HepG2 (cell line): ENCODE data around the gene KLHDC1. TPM values are rescaled to one million over a fixed set of nuclear protein-coding genes. Genes with fewer than 3 reads are reported as not detected.

Source experiments
- ATF3 ChIP-seq: sonication (generic); formaldehyde crosslinking; IDR thresholded peaks from 2 replicates; pipeline ENCODE4 v1.4.0; 2020; ENCODE audit warnings: missing genetic modification reagents
- DPF2 ChIP-seq: sonication (generic); formaldehyde crosslinking; IDR thresholded peaks from 2 replicates; pipeline ENCODE4 v1.4.0; 2020; ENCODE audit warnings: mild to moderate bottlenecking, low read depth, missing genetic modification reagents, borderline replicate concordance
- EP300 ChIP-seq, 3 experiments: sonication (generic) in 1 of 3; formaldehyde crosslinking in 1 of 3; IDR thresholded peaks; 2 replicates each; pipeline versions ENCODE4 v1.5.1 to v1.6.1; 2011 to 2020; ENCODE audit warnings: low read depth in 2 of 3, low read length in 2 of 3, borderline replicate concordance in 1 of 3, improper control_type of control experiment in 1 of 3, mild to moderate bottlenecking in 1 of 3, missing genetic modification reagents in 1 of 3, moderate library complexity in 1 of 3
- ETV5 ChIP-seq: IDR thresholded peaks from 2 replicates; pipeline ENCODE4 v1.6.1; 2018; ENCODE audit warnings: missing biosample characterization, missing genetic modification reagents, inconsistent platforms, borderline replicate concordance
- FOXO1 ChIP-seq: sonication (generic); formaldehyde crosslinking; IDR thresholded peaks from 2 replicates; pipeline ENCODE4 v1.4.0; 2020; ENCODE audit warnings: missing genetic modification reagents
- HDAC1 ChIP-seq: sonication (generic); formaldehyde crosslinking; IDR thresholded peaks from 2 replicates; pipeline ENCODE4 v1.5.1; 2020; ENCODE audit warnings: mild to moderate bottlenecking, missing genetic modification reagents
- IRF2 ChIP-seq: IDR thresholded peaks from 2 replicates; pipeline ENCODE4 v1.6.1; 2018; ENCODE audit warnings: missing genetic modification reagents, missing compliant biosample characterization
- MED13 ChIP-seq: sonication (generic); formaldehyde crosslinking; IDR thresholded peaks from 2 replicates; pipeline ENCODE4 v1.5.0; 2020; ENCODE audit warnings: missing genetic modification reagents
- MEF2D ChIP-seq: sonication (generic); formaldehyde crosslinking; IDR thresholded peaks from 2 replicates; pipeline ENCODE4 v1.5.1; 2020; ENCODE audit warnings: mild to moderate bottlenecking, missing genetic modification reagents
- NAIF1 ChIP-seq: sonication (generic); formaldehyde crosslinking; IDR thresholded peaks from 2 replicates; pipeline ENCODE4 v1.5.0; 2020; ENCODE audit warnings: mild to moderate bottlenecking, missing genetic modification reagents, borderline replicate concordance
- NFYB ChIP-seq: sonication (generic); formaldehyde crosslinking; IDR thresholded peaks from 2 replicates; pipeline ENCODE4 v1.4.0; 2020; ENCODE audit warnings: missing genetic modification reagents
- NR2F1 ChIP-seq, 2 experiments: fragments of 450-650 bp in 1 of 2; formaldehyde crosslinking in 1 of 2; IDR thresholded peaks; 2 replicates each; pipeline versions ENCODE4 v1.5.0 to v1.6.1; 2016 to 2020; ENCODE audit warnings: mild to moderate bottlenecking in 1 of 2, missing compliant biosample characterization in 1 of 2, missing genetic modification reagents in 1 of 2, moderate library complexity in 1 of 2
- SKI ChIP-seq: fragments of 450-650 bp; IDR thresholded peaks from one replicate; pipeline ENCODE4 v1.6.1; 2018; ENCODE audit warnings: mild to moderate bottlenecking; ENCODE audit not compliant: partially characterized antibody
- TCF7 ChIP-seq: sonication (generic); IDR thresholded peaks from 2 replicates; pipeline ENCODE4 v1.6.1; 2016; ENCODE audit warnings: antibody characterized with exemption, low read depth
- TEAD3 ChIP-seq: optimal IDR thresholded peaks from 2 replicates; pipeline ENCODE3; 2016; ENCODE audit warnings: borderline replicate concordance
- ZBTB7B ChIP-seq: sonication (generic); formaldehyde crosslinking; IDR thresholded peaks from 2 replicates; pipeline ENCODE4 v1.4.0; 2020; ENCODE audit warnings: missing genetic modification reagents
- ZNF44 ChIP-seq: sonication (generic); formaldehyde crosslinking; IDR thresholded peaks from 2 replicates; pipeline ENCODE4 v1.5.1; 2020; ENCODE audit warnings: mild to moderate bottlenecking, missing genetic modification reagents
- ZNF441 ChIP-seq: sonication (generic); formaldehyde crosslinking; IDR thresholded peaks from 2 replicates; pipeline ENCODE4 v1.7.0; 2021; ENCODE audit warnings: missing genetic modification reagents, borderline replicate concordance
- polyA plus RNA-seq, 8 experiments: library from polyadenylated mRNA; depleted of rRNA in 3 of 8; stranded (reverse) in 7 of 8; unstranded in 1 of 8; fragments of >200 nt; fragmentation: Illumina TruSeq in 4 of 8; extraction: Trizol in 4 of 8; gene quantifications; 2 replicates each; pipeline versions ENCODE4 v1.2.1 to v1.2.3, GENCODE V29; 2011 to 2016; ENCODE audit warnings: low read depth in 4 of 8, missing spikeins in 1 of 8, mixed read lengths in 1 of 8; ENCODE audit not compliant: insufficient read depth in 1 of 8
- total RNA-seq, 5 experiments: library from RNA; depleted of rRNA; stranded (reverse); fragments of >200 nt; fragmentation: Illumina TruSeq; extraction: Trizol; gene quantifications; 2 replicates each; pipeline ENCODE4 v1.2.3, GENCODE V29; 2016; ENCODE audit warnings: low read depth in 1 of 5
- TF ChIP-seq, protein P1 (sequence below): sonication (generic); formaldehyde crosslinking; IDR thresholded peaks from 2 replicates; pipeline ENCODE4 v1.4.0; 2020; ENCODE audit warnings: missing genetic modification reagents
- TF ChIP-seq, protein P2 (sequence below): IDR thresholded peaks from 2 replicates; pipeline ENCODE4 v1.6.1; 2016; ENCODE audit warnings: mild to moderate bottlenecking
- TF ChIP-seq, protein P3 (sequence below): sonication (generic); IDR thresholded peaks from 2 replicates; pipeline ENCODE4 v1.6.1; 2016; ENCODE audit warnings: low read depth, borderline replicate concordance
- TF ChIP-seq, protein P4 (sequence below): sonication (generic); formaldehyde crosslinking; IDR thresholded peaks from 2 replicates; pipeline ENCODE4 v1.4.0; 2020; ENCODE audit warnings: missing genetic modification reagents

KLHDC1 gene
- total and polyA plus RNA-seq, 2 of the 13 experiments (the other 11 are each of a cell fraction or from before 2014, with no cell fraction given), result 0.11 TPM; not detected in 1

DNA sequence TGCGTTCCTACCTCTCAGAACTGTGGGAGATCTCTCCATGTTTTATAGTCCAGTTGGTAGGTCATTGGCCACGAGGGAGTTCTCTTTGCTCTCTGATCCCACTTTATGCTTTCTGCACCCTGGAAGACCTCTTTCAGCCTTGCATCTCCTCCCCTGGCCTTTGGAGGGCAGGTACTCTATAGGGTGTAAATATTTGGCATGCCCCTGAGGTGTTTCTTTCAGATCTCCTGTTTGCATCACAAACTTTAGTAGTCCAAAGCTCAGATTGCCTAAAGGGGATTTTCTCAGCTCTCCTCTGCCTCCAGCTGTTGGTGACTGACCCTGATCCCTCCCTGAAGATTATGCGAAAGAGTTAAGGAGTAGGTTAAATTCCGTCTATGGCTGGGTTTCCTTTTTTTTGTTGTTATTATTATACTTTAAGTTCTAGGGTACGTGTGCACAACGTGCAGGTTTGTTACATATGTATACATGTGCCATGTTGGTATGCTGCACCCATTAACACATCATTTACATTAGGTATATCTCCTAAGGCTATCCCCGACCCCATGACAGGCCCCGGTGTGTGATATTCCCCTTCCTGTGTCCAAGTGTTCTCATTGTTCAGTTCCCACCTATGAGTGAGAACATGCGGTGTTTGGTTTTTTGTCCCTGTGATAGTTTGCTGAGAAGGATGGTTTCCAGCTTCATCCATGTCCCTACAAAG, 29.0 kb downstream of the KLHDC1 start (continued):
- TF ChIP-seq, protein P1, sequence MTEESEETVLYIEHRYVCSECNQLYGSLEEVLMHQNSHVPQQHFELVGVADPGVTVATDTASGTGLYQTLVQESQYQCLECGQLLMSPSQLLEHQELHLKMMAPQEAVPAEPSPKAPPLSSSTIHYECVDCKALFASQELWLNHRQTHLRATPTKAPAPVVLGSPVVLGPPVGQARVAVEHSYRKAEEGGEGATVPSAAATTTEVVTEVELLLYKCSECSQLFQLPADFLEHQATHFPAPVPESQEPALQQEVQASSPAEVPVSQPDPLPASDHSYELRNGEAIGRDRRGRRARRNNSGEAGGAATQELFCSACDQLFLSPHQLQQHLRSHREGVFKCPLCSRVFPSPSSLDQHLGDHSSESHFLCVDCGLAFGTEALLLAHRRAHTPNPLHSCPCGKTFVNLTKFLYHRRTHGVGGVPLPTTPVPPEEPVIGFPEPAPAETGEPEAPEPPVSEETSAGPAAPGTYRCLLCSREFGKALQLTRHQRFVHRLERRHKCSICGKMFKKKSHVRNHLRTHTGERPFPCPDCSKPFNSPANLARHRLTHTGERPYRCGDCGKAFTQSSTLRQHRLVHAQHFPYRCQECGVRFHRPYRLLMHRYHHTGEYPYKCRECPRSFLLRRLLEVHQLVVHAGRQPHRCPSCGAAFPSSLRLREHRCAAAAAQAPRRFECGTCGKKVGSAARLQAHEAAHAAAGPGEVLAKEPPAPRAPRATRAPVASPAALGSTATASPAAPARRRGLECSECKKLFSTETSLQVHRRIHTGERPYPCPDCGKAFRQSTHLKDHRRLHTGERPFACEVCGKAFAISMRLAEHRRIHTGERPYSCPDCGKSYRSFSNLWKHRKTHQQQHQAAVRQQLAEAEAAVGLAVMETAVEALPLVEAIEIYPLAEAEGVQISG (CRISPR knock-in tag), result peak; percentile 69
- peak; percentile 62; the same call in 1 of the 2 replicates for TF ChIP-seq ATF3 (CRISPR knock-in tag)
- TF ChIP-seq IRF2 (CRISPR knock-in tag), result peak; percentile 43; the same call in 1 of the 2 replicates
- 0 out of 2 replicates have a peak, but pooled peaks have one; percentile 28 for TF ChIP-seq ZNF441
- peak; percentile 87 for TF ChIP-seq FOXO1 (CRISPR knock-in tag)
- TF ChIP-seq SKI, result peak; percentile 13
- 0 out of 2 replicates have a peak, but pooled peaks have one; percentile 29 for TF ChIP-seq NAIF1
- TF ChIP-seq NR2F1 (CRISPR knock-in tag; IDR thresholded peaks at IDR 0.05), result peak; percentile 32 to 53; a peak in 3 of 4 replicates
- peak; percentile 89 for TF ChIP-seq HDAC1 (CRISPR knock-in tag)
- TF ChIP-seq TCF7, result peak; percentile 89
- peak; percentile 94 for TF ChIP-seq TEAD3
- TF ChIP-seq, protein P2, sequence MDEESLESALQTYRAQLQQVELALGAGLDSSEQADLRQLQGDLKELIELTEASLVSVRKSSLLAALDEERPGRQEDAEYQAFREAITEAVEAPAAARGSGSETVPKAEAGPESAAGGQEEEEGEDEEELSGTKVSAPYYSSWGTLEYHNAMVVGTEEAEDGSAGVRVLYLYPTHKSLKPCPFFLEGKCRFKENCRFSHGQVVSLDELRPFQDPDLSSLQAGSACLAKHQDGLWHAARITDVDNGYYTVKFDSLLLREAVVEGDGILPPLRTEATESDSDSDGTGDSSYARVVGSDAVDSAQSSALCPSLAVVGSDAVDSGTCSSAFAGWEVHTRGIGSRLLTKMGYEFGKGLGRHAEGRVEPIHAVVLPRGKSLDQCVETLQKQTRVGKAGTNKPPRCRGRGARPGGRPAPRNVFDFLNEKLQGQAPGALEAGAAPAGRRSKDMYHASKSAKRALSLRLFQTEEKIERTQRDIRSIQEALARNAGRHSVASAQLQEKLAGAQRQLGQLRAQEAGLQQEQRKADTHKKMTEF (CRISPR knock-in tag), result peak; percentile 71
- 0 out of 2 replicates have a peak, but pooled peaks have one; percentile 22 for TF ChIP-seq NFYB (CRISPR knock-in tag)
- TF ChIP-seq MEF2D, result 0 out of 2 replicates have a peak, but pooled peaks have one; percentile 38
- TF ChIP-seq, protein P3, sequence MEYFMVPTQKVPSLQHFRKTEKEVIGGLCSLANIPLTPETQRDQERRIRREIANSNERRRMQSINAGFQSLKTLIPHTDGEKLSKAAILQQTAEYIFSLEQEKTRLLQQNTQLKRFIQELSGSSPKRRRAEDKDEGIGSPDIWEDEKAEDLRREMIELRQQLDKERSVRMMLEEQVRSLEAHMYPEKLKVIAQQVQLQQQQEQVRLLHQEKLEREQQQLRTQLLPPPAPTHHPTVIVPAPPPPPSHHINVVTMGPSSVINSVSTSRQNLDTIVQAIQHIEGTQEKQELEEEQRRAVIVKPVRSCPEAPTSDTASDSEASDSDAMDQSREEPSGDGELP, result peak; percentile 87
- peak in 1 of 2 experiments; percentile 87; a peak in 2 of 4 replicates for TF ChIP-seq EP300 (IDR thresholded peaks at IDR 0.05; ENCODE audit: low read depth in 2 of 2, low read length in 2 of 2)
- peak; percentile 73; the same call in 1 of the 2 replicates for TF ChIP-seq EP300 (CRISPR knock-in tag; IDR thresholded peaks at IDR 0.05; ENCODE audit: borderline replicate concordance)
- TF ChIP-seq MED13 (CRISPR knock-in tag), result 0 out of 2 replicates have a peak, but pooled peaks have one; percentile 45
- peak; percentile 89 for TF ChIP-seq ZBTB7B
- peak; percentile 77 for TF ChIP-seq DPF2
- TF ChIP-seq ETV5 (CRISPR knock-in tag), result peak; percentile 71; the same call in 1 of the 2 replicates
- TF ChIP-seq, protein P4, sequence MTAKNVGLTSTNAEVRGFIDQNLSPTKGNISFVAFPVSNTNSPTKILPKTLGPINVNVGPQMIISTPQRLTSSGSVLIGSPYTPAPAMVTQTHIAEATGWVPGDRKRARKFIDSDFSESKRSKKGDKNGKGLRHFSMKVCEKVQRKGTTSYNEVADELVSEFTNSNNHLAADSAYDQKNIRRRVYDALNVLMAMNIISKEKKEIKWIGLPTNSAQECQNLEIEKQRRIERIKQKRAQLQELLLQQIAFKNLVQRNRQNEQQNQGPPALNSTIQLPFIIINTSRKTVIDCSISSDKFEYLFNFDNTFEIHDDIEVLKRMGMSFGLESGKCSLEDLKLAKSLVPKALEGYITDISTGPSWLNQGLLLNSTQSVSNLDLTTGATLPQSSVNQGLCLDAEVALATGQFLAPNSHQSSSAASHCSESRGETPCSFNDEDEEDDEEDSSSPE (CRISPR knock-in tag), result 0 out of 2 replicates have a peak, but pooled peaks have one; percentile 18
- TF ChIP-seq ZNF44 (CRISPR knock-in tag), result 0 out of 2 replicates have a peak, but pooled peaks have one; percentile 21
